Measurements from ENCODE around the gene TMCC1. TPM values are rescaled to one million over a fixed set of nuclear protein-coding genes. Genes with fewer than 3 reads are reported as not detected.

TMCC1 gene
- total and polyA plus RNA-seq, 2 donors (not counting 1 experiment from before 2014, with no cell fraction given), result 8.5 to 32.2 TPM

- no peak for DNase-seq
- CTCF ChIA-PET, result interaction anchor here (0.6 to 1.5 kb wide), 2 partner anchors 11 to 14 kb away, joined by 4 read pairs; no protein-coding TSS in a partner anchor
- Histone ChIP-seq H2AFZ (ENCODE audit: insufficient read depth, low read depth, low read length, poor library complexity, severe bottlenecking) (no peak overlapping the region), H3K9me3 (ENCODE audit: control extremely low read depth in 1 of 3, control insufficient read depth in 2 of 3, insufficient read depth in 1 of 3, low read length in 2 of 3) (peaks cover 2 to 48% (median 30%) of the 10 kb centered on the region in 3 donors), H3K9ac (ENCODE audit: low read length) (no peak overlapping the region), H3K27ac (ENCODE audit: low read length in 2 of 2) (no peak overlapping the region), H3K4me2 (replicated peaks; ENCODE audit: low read depth, low read length, poor library complexity, severe bottlenecking) (no peak overlapping the region), H3K4me3 (ENCODE audit: control extremely low read depth in 1 of 5, extremely low read depth in 1 of 5, insufficient read depth in 1 of 5, low read depth in 2 of 5, low read length in 4 of 5) (no peak overlapping the region), H3K36me3 (replicated peaks in 1 of 2; ENCODE audit: control extremely low read depth in 1 of 2, control insufficient read depth in 1 of 2, extremely low read depth in 1 of 2, insufficient read depth in 2 of 2, low read length in 1 of 2) (no peaks in the 10 kb centered on the region), H3K79me2 (ENCODE audit: control insufficient read depth, insufficient read depth, low read length) (no peaks in the 10 kb centered on the region), H4K20me1 (ENCODE audit: control insufficient read depth, insufficient read depth, low read length, poor library complexity, severe bottlenecking) (no peaks in the 10 kb centered on the region), H3K4me1 (ENCODE audit: control insufficient read depth in 2 of 2, insufficient read depth in 2 of 2, low read length in 2 of 2) (no peaks in the 10 kb centered on the region), H3K27me3 (replicated peaks in 1 of 4; ENCODE audit: control extremely low read depth in 1 of 4, control insufficient read depth in 3 of 4, insufficient read depth in 4 of 4, low read length in 3 of 4) (no peaks in the 10 kb centered on the region)
- intact Hi-C loops (cut with micrococcal nuclease), result no loop called here
- H3K27ac Mint-ChIP-seq, result no peak overlapping the region
- POLR2A ChIA-PET, result no interaction called here
- H3K9me3 Mint-ChIP-seq (ENCODE audit: insufficient read depth), result peaks cover 8% of the 10 kb centered on the region
- TF ChIP-seq EZH2 (IDR thresholded peaks at IDR 0.05; ENCODE audit: borderline replicate concordance, insufficient read depth, low read depth, low read length, poor library complexity, severe bottlenecking), result no peak
- TF ChIP-seq, protein P1, sequence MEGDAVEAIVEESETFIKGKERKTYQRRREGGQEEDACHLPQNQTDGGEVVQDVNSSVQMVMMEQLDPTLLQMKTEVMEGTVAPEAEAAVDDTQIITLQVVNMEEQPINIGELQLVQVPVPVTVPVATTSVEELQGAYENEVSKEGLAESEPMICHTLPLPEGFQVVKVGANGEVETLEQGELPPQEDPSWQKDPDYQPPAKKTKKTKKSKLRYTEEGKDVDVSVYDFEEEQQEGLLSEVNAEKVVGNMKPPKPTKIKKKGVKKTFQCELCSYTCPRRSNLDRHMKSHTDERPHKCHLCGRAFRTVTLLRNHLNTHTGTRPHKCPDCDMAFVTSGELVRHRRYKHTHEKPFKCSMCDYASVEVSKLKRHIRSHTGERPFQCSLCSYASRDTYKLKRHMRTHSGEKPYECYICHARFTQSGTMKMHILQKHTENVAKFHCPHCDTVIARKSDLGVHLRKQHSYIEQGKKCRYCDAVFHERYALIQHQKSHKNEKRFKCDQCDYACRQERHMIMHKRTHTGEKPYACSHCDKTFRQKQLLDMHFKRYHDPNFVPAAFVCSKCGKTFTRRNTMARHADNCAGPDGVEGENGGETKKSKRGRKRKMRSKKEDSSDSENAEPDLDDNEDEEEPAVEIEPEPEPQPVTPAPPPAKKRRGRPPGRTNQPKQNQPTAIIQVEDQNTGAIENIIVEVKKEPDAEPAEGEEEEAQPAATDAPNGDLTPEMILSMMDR (IDR thresholded peaks at IDR 0.05), result no peak
- ATAC-seq (ENCODE audit: low read depth), result no peak
- no peak overlapping the region for H3K4me3 Mint-ChIP-seq
- WGBS (ENCODE audit: insufficient coverage), result 100% methylated on average over 1 of the region's 3 CpGs
- H3K27me3 Mint-ChIP-seq, result peaks cover 4% of the 10 kb centered on the region
- H3K4me1 Mint-ChIP-seq, result no peaks in the 10 kb centered on the region
These were observed 25.8 kb upstream of the TMCC1 start for GRCh38 chr3:129919357-129919756.

DNA sequence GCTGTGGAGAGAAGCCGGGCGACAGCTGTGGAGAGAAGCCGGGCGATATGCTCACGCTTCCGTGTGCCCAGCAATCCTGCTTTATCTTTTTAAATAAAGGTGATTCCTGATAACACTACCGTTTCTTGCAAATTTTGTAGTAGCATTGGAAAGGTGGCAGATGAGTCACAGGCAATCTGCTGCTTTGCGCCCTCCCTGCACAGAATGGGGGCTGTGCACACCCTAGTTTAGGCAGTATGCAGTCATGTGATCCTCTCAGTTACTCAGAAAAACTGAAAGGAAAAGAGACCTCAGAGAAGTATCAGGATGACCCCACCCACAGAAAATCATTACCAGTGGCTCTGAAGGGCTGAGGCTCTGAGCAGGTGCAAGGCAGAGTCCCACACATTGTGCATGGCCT is 24.9 kb upstream of the TMCC1 start:
- Histone ChIP-seq H2AFZ (ENCODE audit: insufficient read depth, low read depth, low read length, poor library complexity, severe bottlenecking) (no peak overlapping the region), H3K4me2 (replicated peaks; ENCODE audit: low read depth, low read length, poor library complexity, severe bottlenecking) (no peak overlapping the region), H3K9me3 (ENCODE audit: control extremely low read depth in 1 of 3, control insufficient read depth in 2 of 3, insufficient read depth in 1 of 3, low read length in 2 of 3) (peaks cover 0 to 47% (median 30%) of the 10 kb centered on the region in 3 donors), H3K27ac (ENCODE audit: low read length in 2 of 2) (no peak overlapping the region), H3K36me3 (replicated peaks in 1 of 2; ENCODE audit: control extremely low read depth in 1 of 2, control insufficient read depth in 1 of 2, extremely low read depth in 1 of 2, insufficient read depth in 2 of 2, low read length in 1 of 2) (no peaks in the 10 kb centered on the region), H3K4me3 (ENCODE audit: control extremely low read depth in 1 of 5, extremely low read depth in 1 of 5, insufficient read depth in 1 of 5, low read depth in 2 of 5, low read length in 4 of 5) (no peak overlapping the region), H3K79me2 (ENCODE audit: control insufficient read depth, insufficient read depth, low read length) (no peaks in the 10 kb centered on the region), H3K9ac (ENCODE audit: low read length) (no peak overlapping the region), H3K4me1 (ENCODE audit: control insufficient read depth in 2 of 2, insufficient read depth in 2 of 2, low read length in 2 of 2) (no peaks in the 10 kb centered on the region), H4K20me1 (ENCODE audit: control insufficient read depth, insufficient read depth, low read length, poor library complexity, severe bottlenecking) (no peaks in the 10 kb centered on the region), H3K27me3 (replicated peaks in 1 of 4; ENCODE audit: control extremely low read depth in 1 of 4, control insufficient read depth in 3 of 4, insufficient read depth in 4 of 4, low read length in 3 of 4) (no peaks in the 10 kb centered on the region)
- Mint-ChIP-seq H3K4me1 (no peaks in the 10 kb centered on the region), H3K9me3 (ENCODE audit: insufficient read depth) (peaks cover 8% of the 10 kb centered on the region), H3K27ac (no peak overlapping the region), H3K27me3 (peaks cover 4% of the 10 kb centered on the region), H3K4me3 (no peak overlapping the region)
- POLR2A ChIA-PET, result no interaction called here
- TF ChIP-seq, protein P1 (IDR thresholded peaks at IDR 0.05), result no peak
- TF ChIP-seq EZH2 (IDR thresholded peaks at IDR 0.05; ENCODE audit: borderline replicate concordance, insufficient read depth, low read depth, low read length, poor library complexity, severe bottlenecking), result no peak
- DNase-seq, result no peak
- intact Hi-C loops (cut with micrococcal nuclease), result no loop called here
- CTCF ChIA-PET, result no interaction called here
- no peak for ATAC-seq (ENCODE audit: low read depth)
- 95% methylated on average over 8 of the region's 8 CpGs for WGBS (ENCODE audit: insufficient coverage)

Measured in B cell (primary cell).